HEK293 (cell line): ENCODE data around the gene THBS3.
A peak's percentile ranks its signal among the peaks of the same experiment; 100 is the strongest.

ENCODE experiments used
- CTCF ChIA-PET: fragments of 350-600 bp; formaldehyde crosslinking; extraction: SDS; loops from one replicate; lab custom pipeline; 2021; ENCODE audit warnings: antibody characterized with exemption; lab: Yijun Ruan, JAX
- POLR2A ChIA-PET: fragments of 300-600 bp; formaldehyde crosslinking; extraction: SDS; loops from one replicate; lab custom pipeline; 2020; ENCODE audit warnings: antibody characterized with exemption, inconsistent platforms; lab: Yijun Ruan, JAX
- H3K27ac ChIP-seq: fragments of 200-500 bp; sonication (Bioruptor generic); 2 replicates; pipeline ENCODE4 v1.5.1; 2014; ENCODE audit warnings: low read depth, low read length, control low read depth, inconsistent platforms; ENCODE audit errors: extremely low read depth
- H3K36me3 ChIP-seq, 2 experiments: fragments of 200-500 bp in 1 of 2; sonication (Bioruptor generic) in 1 of 2; 1 replicate in 1 of 2; 2 replicates in 1 of 2; pipeline ENCODE4 v1.5.1; 2014 to 2017; ENCODE audit warnings: inconsistent platforms in 2 of 2, low read length in 2 of 2; ENCODE audit not compliant: control insufficient read depth in 2 of 2, insufficient read depth in 1 of 2
- H3K4me1 ChIP-seq: fragments of 200-500 bp; sonication (Bioruptor generic); 2 replicates; pipeline ENCODE4 v1.5.1; 2014; ENCODE audit warnings: mild to moderate bottlenecking, low read length, inconsistent platforms; ENCODE audit not compliant: control insufficient read depth, insufficient read depth
- H3K4me3 ChIP-seq: 2 replicates; pipeline ENCODE4 v1.5.1; 2011; ENCODE audit warnings: low read depth, mild to moderate bottlenecking, control low read depth, low read length, moderate library complexity
- H3K9me3 ChIP-seq: fragments of 200-500 bp; sonication (Bioruptor generic); 2 replicates; pipeline ENCODE4 v1.5.1; 2014; ENCODE audit warnings: low read depth, low read length, inconsistent platforms; ENCODE audit not compliant: control insufficient read depth, insufficient read depth
- GLIS1 ChIP-seq: fragments of 450-650 bp; formaldehyde crosslinking; IDR thresholded peaks from 2 replicates; pipeline ENCODE4 v1.5.1; 2016; ENCODE audit warnings: missing biosample characterization, missing genetic modification characterization
- IKZF3 ChIP-seq: fragments of 450-650 bp; IDR thresholded peaks from 2 replicates; pipeline ENCODE4 v1.5.0; 2018; ENCODE audit warnings: missing biosample characterization, mild to moderate bottlenecking, missing genetic modification characterization, moderate library complexity
- WT1 ChIP-seq: fragments of 450-650 bp; formaldehyde crosslinking; IDR thresholded peaks from 2 replicates; pipeline ENCODE4 v1.5.1; 2016; ENCODE audit warnings: missing biosample characterization, missing genetic modification characterization
- ZBTB8A ChIP-seq: fragments of 450-650 bp; formaldehyde crosslinking; IDR thresholded peaks from 2 replicates; pipeline ENCODE4 v1.5.1; 2016; ENCODE audit warnings: missing biosample characterization, missing genetic modification characterization
- ZFP41 ChIP-seq: fragments of 450-650 bp; formaldehyde crosslinking; IDR thresholded peaks from 2 replicates; pipeline ENCODE4 v1.5.1; 2016; ENCODE audit warnings: missing biosample characterization, missing genetic modification characterization, borderline replicate concordance
- ZNF10 ChIP-seq: fragments of 450-650 bp; formaldehyde crosslinking; IDR thresholded peaks from 2 replicates; pipeline ENCODE4 v1.5.1; 2017; ENCODE audit warnings: missing biosample characterization, missing genetic modification characterization
- ZNF174 ChIP-seq: fragments of 450-650 bp; formaldehyde crosslinking; IDR thresholded peaks from 2 replicates; pipeline ENCODE4 v1.5.0; 2017; ENCODE audit warnings: missing biosample characterization, mild to moderate bottlenecking, missing genetic modification characterization
- ZNF335 ChIP-seq: fragments of 450-650 bp; formaldehyde crosslinking; conservative IDR thresholded peaks from 2 replicates; pipeline ENCODE4 v1.5.1; 2016; ENCODE audit warnings: missing biosample characterization, missing genetic modification characterization
- ZNF48 ChIP-seq: fragments of 450-650 bp; formaldehyde crosslinking; IDR thresholded peaks from 2 replicates; pipeline ENCODE4 v1.5.1; 2016; ENCODE audit warnings: missing biosample characterization, missing genetic modification characterization
- ZNF548 ChIP-seq: fragments of 450-650 bp; formaldehyde crosslinking; IDR thresholded peaks from 2 replicates; pipeline ENCODE4 v1.5.1; 2016; ENCODE audit warnings: missing biosample characterization, missing genetic modification characterization
- ZNF600 ChIP-seq: fragments of 450-650 bp; formaldehyde crosslinking; IDR thresholded peaks from 2 replicates; pipeline ENCODE4 v1.5.1; 2016; ENCODE audit warnings: missing biosample characterization, missing genetic modification characterization
- ZNF776 ChIP-seq: fragments of 450-650 bp; formaldehyde crosslinking; IDR thresholded peaks from 2 replicates; pipeline ENCODE4 v1.5.0; 2017; ENCODE audit warnings: missing biosample characterization, missing genetic modification characterization, borderline replicate concordance
- TF ChIP-seq, protein P1 (sequence below): fragments of 450-650 bp; formaldehyde crosslinking; IDR thresholded peaks from 2 replicates; pipeline ENCODE4 v1.5.1; 2016; ENCODE audit warnings: missing biosample characterization, missing genetic modification characterization
- TF ChIP-seq, protein P2 (sequence below): fragments of 450-650 bp; formaldehyde crosslinking; IDR thresholded peaks from 2 replicates; pipeline ENCODE4 v1.5.1; 2016; ENCODE audit warnings: missing biosample characterization, missing genetic modification characterization, borderline replicate concordance
- TF ChIP-seq, protein P3 (sequence below): fragments of 450-650 bp; formaldehyde crosslinking; IDR thresholded peaks from 2 replicates; pipeline ENCODE4 v1.5.1; 2016; ENCODE audit warnings: missing biosample characterization, missing genetic modification characterization
- TF ChIP-seq, protein P4 (sequence below): fragments of 450-650 bp; formaldehyde crosslinking; IDR thresholded peaks from 2 replicates; pipeline ENCODE4 v1.5.1; 2016; ENCODE audit warnings: missing biosample characterization, missing genetic modification characterization
- TF ChIP-seq, protein P5 (sequence below): fragments of 450-650 bp; formaldehyde crosslinking; IDR thresholded peaks from 2 replicates; pipeline ENCODE4 v1.5.1; 2016; ENCODE audit warnings: missing biosample characterization, missing genetic modification characterization
- TF ChIP-seq, protein P6 (sequence below): fragments of 450-650 bp; formaldehyde crosslinking; IDR thresholded peaks from 2 replicates; pipeline ENCODE4 v1.5.1; 2016; ENCODE audit warnings: missing biosample characterization, missing genetic modification characterization

Gene THBS3

DNA sequence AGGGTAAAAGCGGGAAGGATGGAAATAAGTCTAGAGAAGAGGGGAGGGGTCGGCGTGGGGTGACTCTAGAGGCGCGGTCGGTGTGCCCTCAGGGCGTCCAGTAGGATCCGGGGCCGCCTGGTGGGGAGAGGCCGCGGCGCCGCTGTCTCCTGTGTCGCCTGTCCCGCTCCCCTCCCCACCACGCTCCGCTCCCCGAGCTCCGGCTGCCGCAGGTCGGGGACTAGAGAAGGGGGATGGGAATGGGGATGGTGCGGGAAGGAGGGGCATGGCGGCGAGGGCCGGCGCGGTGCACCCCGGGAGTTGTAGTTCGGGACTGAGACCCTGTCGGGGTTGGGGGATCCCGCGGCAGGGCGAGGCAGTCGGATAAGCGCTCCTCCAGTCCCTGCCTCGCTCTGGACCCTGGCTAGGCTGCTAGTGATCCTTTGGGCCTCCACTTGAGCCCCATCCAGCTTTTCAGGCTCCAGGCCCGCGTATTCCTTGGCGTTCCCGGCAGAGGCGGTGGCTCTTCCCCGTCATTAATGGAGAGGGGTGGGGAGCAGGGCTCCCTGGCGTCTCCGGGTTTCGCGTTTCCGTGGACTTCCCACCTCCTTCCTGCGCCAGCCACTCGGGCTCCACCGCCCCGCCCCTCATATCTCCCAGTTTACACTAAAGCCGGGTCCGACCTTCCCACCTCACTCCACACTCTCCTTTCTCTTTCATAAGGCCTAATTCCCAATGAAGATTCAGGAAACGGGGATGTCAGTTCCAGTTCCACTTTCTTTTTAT lies 47.7 kb upstream of the THBS3 start, which contains the start of gene ENTREP3 (continued):
- no peak; the same call in 1 of the 2 replicates for TF ChIP-seq GLIS1 (tag by site-specific recombination)

DNA sequence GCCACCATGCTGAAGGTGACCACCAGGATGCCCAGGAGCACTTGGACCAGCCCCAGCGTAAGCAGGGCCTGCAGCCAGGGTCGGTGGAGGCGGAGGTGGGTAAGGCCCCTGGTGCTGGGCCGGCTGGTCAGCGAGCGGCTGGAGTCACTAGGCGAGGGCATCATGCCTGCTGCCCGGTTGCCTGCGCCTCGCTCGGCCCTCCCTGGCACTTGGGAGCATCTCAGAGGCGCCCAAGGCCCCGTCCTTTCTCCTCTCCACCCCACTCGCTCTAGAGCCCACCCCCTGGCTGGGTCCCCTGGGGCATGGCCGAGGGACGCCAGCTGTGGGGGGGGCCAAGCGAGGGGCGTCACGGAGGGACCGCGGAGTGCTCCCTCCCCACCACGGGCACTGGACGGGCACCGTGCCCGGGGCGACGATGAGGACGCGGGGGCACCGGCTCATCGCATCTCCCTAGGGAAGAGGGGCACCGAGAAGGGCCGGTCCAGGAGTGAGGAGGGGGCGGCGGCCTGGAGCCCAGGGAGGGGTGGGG lies 47.1 kb upstream of the THBS3 start:
- CTCF ChIA-PET: interaction anchor here (0.6 to 0.7 kb wide), 3 partner anchors 12 to 316 kb away, joined by 3 to 4 read pairs (median 3); no protein-coding TSS in a partner anchor
- Histone ChIP-seq H3K4me1 (no peaks in the 10 kb centered on the region), H3K4me3 (peak overlapping the region; percentile 73), H3K9me3 (no peaks in the 10 kb centered on the region), H3K36me3 (peaks cover 2 to 57% of the 10 kb centered on the region in 2 experiments; a peak in 2 of 3 replicates), H3K27ac (peak overlapping the region; percentile 72; the same call in 1 of the 2 replicates)
- POLR2A ChIA-PET: interaction anchor here (0.8 to 3.7 kb wide), 6 partner anchors 11 to 69 kb away, joined by 3 to 28 read pairs (median 6); partner anchors contain the start of genes CLK2 and FDPS
- TF ChIP-seq ZNF548 (tag by site-specific recombination): no peak
- peak; percentile 83 for TF ChIP-seq ZBTB8A
- peak; percentile 46; the same call in 1 of the 2 replicates for TF ChIP-seq ZNF600 (tag by site-specific recombination)
- no peak for TF ChIP-seq ZNF174 (tag by site-specific recombination)
- TF ChIP-seq, protein P1, sequence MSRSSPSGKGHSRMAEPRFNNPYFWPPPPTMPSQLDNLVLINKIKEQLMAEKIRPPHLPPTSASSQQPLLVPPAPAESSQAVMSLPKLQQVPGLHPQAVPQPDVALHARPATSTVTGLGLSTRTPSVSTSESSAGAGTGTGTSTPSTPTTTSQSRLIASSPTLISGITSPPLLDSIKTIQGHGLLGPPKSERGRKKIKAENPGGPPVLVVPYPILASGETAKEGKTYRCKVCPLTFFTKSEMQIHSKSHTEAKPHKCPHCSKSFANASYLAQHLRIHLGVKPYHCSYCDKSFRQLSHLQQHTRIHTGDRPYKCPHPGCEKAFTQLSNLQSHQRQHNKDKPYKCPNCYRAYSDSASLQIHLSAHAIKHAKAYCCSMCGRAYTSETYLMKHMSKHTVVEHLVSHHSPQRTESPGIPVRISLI: no peak
- TF ChIP-seq, protein P2, sequence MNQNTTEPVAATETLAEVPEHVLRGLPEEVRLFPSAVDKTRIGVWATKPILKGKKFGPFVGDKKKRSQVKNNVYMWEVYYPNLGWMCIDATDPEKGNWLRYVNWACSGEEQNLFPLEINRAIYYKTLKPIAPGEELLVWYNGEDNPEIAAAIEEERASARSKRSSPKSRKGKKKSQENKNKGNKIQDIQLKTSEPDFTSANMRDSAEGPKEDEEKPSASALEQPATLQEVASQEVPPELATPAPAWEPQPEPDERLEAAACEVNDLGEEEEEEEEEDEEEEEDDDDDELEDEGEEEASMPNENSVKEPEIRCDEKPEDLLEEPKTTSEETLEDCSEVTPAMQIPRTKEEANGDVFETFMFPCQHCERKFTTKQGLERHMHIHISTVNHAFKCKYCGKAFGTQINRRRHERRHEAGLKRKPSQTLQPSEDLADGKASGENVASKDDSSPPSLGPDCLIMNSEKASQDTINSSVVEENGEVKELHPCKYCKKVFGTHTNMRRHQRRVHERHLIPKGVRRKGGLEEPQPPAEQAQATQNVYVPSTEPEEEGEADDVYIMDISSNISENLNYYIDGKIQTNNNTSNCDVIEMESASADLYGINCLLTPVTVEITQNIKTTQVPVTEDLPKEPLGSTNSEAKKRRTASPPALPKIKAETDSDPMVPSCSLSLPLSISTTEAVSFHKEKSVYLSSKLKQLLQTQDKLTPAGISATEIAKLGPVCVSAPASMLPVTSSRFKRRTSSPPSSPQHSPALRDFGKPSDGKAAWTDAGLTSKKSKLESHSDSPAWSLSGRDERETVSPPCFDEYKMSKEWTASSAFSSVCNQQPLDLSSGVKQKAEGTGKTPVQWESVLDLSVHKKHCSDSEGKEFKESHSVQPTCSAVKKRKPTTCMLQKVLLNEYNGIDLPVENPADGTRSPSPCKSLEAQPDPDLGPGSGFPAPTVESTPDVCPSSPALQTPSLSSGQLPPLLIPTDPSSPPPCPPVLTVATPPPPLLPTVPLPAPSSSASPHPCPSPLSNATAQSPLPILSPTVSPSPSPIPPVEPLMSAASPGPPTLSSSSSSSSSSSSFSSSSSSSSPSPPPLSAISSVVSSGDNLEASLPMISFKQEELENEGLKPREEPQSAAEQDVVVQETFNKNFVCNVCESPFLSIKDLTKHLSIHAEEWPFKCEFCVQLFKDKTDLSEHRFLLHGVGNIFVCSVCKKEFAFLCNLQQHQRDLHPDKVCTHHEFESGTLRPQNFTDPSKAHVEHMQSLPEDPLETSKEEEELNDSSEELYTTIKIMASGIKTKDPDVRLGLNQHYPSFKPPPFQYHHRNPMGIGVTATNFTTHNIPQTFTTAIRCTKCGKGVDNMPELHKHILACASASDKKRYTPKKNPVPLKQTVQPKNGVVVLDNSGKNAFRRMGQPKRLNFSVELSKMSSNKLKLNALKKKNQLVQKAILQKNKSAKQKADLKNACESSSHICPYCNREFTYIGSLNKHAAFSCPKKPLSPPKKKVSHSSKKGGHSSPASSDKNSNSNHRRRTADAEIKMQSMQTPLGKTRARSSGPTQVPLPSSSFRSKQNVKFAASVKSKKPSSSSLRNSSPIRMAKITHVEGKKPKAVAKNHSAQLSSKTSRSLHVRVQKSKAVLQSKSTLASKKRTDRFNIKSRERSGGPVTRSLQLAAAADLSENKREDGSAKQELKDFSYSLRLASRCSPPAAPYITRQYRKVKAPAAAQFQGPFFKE (tag by site-specific recombination): 0 out of 2 replicates have a peak, but pooled peaks have one; percentile 25
- TF ChIP-seq ZFP41: no peak
- TF ChIP-seq, protein P3, sequence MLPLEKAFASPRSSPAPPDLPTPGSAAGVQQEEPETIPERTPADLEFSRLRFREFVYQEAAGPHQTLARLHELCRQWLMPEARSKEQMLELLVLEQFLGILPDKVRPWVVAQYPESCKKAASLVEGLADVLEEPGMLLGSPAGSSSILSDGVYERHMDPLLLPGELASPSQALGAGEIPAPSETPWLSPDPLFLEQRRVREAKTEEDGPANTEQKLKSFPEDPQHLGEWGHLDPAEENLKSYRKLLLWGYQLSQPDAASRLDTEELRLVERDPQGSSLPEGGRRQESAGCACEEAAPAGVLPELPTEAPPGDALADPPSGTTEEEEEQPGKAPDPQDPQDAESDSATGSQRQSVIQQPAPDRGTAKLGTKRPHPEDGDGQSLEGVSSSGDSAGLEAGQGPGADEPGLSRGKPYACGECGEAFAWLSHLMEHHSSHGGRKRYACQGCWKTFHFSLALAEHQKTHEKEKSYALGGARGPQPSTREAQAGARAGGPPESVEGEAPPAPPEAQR: no peak
- peak; percentile 77; the same call in 1 of the 2 replicates for TF ChIP-seq ZNF10 (tag by site-specific recombination)
- TF ChIP-seq, protein P4, sequence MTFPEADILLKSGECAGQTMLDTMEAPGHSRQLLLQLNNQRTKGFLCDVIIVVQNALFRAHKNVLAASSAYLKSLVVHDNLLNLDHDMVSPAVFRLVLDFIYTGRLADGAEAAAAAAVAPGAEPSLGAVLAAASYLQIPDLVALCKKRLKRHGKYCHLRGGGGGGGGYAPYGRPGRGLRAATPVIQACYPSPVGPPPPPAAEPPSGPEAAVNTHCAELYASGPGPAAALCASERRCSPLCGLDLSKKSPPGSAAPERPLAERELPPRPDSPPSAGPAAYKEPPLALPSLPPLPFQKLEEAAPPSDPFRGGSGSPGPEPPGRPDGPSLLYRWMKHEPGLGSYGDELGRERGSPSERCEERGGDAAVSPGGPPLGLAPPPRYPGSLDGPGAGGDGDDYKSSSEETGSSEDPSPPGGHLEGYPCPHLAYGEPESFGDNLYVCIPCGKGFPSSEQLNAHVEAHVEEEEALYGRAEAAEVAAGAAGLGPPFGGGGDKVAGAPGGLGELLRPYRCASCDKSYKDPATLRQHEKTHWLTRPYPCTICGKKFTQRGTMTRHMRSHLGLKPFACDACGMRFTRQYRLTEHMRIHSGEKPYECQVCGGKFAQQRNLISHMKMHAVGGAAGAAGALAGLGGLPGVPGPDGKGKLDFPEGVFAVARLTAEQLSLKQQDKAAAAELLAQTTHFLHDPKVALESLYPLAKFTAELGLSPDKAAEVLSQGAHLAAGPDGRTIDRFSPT: peak; percentile 87
- no peak for TF ChIP-seq ZNF776 (tag by site-specific recombination)
- 0 out of 2 replicates have a peak, but pooled peaks have one; percentile 8 for TF ChIP-seq WT1 (tag by site-specific recombination)
- TF ChIP-seq IKZF3: no peak
- TF ChIP-seq, protein P5, sequence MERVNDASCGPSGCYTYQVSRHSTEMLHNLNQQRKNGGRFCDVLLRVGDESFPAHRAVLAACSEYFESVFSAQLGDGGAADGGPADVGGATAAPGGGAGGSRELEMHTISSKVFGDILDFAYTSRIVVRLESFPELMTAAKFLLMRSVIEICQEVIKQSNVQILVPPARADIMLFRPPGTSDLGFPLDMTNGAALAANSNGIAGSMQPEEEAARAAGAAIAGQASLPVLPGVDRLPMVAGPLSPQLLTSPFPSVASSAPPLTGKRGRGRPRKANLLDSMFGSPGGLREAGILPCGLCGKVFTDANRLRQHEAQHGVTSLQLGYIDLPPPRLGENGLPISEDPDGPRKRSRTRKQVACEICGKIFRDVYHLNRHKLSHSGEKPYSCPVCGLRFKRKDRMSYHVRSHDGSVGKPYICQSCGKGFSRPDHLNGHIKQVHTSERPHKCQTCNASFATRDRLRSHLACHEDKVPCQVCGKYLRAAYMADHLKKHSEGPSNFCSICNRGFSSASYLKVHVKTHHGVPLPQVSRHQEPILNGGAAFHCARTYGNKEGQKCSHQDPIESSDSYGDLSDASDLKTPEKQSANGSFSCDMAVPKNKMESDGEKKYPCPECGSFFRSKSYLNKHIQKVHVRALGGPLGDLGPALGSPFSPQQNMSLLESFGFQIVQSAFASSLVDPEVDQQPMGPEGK (tag by site-specific recombination): peak; percentile 56
- peak; percentile 75; the same call in 1 of the 2 replicates for TF ChIP-seq ZNF335
- TF ChIP-seq ZNF48 (tag by site-specific recombination): no peak
- TF ChIP-seq, protein P6, sequence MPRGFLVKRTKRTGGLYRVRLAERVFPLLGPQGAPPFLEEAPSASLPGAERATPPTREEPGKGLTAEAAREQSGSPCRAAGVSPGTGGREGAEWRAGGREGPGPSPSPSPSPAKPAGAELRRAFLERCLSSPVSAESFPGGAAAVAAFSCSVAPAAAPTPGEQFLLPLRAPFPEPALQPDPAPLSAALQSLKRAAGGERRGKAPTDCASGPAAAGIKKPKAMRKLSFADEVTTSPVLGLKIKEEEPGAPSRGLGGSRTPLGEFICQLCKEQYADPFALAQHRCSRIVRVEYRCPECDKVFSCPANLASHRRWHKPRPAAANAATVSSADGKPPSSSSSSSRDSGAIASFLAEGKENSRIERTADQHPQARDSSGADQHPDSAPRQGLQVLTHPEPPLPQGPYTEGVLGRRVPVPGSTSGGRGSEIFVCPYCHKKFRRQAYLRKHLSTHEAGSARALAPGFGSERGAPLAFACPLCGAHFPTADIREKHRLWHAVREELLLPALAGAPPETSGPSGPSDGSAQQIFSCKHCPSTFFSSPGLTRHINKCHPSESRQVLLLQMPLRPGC (tag by site-specific recombination): no peak
